GM23338 (cell line): ENCODE data around the gene RSRC1. TPM values are rescaled to one million over a fixed set of nuclear protein-coding genes. Genes with fewer than 3 reads are reported as not detected.

Source experiments
- ATAC-seq: fragments of 200-7000 bp; cut with Tn5 transposase; 3 replicates; pipeline ENCODE4 v1.9.1; 2020
- DNase-seq: peaks from one replicate; pipeline ENCODE4 v3.0.0-alpha.2; 2015; ENCODE audit warnings: low spot score
- H2AFZ ChIP-seq: fragments of 200-600 bp; sonication (generic); 2 replicates; pipeline ENCODE4 v1.8.0; 2016; ENCODE audit warnings: antibody characterized with exemption, mild to moderate bottlenecking, moderate library complexity
- H3F3A ChIP-seq: fragments of 200-600 bp; sonication (generic); replicated peaks from 2 replicates; pipeline ENCODE4 v1.8.0; 2017; ENCODE audit warnings: antibody characterized with exemption, mixed run types, low read depth
- H3K27ac ChIP-seq: fragments of 200-600 bp; sonication (generic); 2 replicates; pipeline ENCODE4 v1.6.1; 2016; ENCODE audit warnings: low read depth
- H3K27me3 ChIP-seq: fragments of 200-600 bp; sonication (generic); 2 replicates; pipeline ENCODE4 v1.8.0; 2016; ENCODE audit warnings: mild to moderate bottlenecking, mixed run types, moderate library complexity; ENCODE audit not compliant: insufficient read depth
- H3K36me3 ChIP-seq: fragments of 200-600 bp; sonication (generic); 2 replicates; pipeline ENCODE4 v1.8.0; 2016; ENCODE audit warnings: mild to moderate bottlenecking; ENCODE audit not compliant: insufficient read depth
- H3K4me1 ChIP-seq: fragments of 200-600 bp; sonication (generic); 2 replicates; pipeline ENCODE4 v1.8.0; 2016; ENCODE audit warnings: mild to moderate bottlenecking, moderate library complexity; ENCODE audit not compliant: insufficient read depth
- H3K4me2 ChIP-seq: fragments of 200-600 bp; sonication (generic); 2 replicates; pipeline ENCODE4 v1.7.1; 2017; ENCODE audit warnings: mixed run types
- H3K4me3 ChIP-seq: fragments of 200-600 bp; sonication (generic); 2 replicates; pipeline ENCODE4 v1.6.1; 2016; ENCODE audit warnings: mixed run types
- H3K79me2 ChIP-seq: fragments of 200-600 bp; sonication (generic); replicated peaks from 2 replicates; pipeline ENCODE4 v1.8.0; 2017; ENCODE audit warnings: mild to moderate bottlenecking; ENCODE audit not compliant: insufficient read depth
- H3K9me2 ChIP-seq: fragments of 200-600 bp; sonication (generic); 2 replicates; pipeline ENCODE4 v1.8.0; 2017; ENCODE audit not compliant: insufficient read depth
- H4K20me1 ChIP-seq: fragments of 200-600 bp; sonication (generic); replicated peaks from 2 replicates; pipeline ENCODE4 v1.8.0; 2017; ENCODE audit warnings: mild to moderate bottlenecking; ENCODE audit not compliant: insufficient read depth
- H3K27ac Mint-ChIP-seq: 2 replicates; pipeline ENCODE4 v1.8.0; 2020; ENCODE audit warnings: inconsistent platforms, mild to moderate bottlenecking, moderate library complexity, mixed read lengths
- H3K27me3 Mint-ChIP-seq: 3 replicates; pipeline ENCODE4 v1.8.0; 2022; ENCODE audit warnings: low read depth, mild to moderate bottlenecking, moderate library complexity, mixed read lengths, inconsistent platforms; ENCODE audit not compliant: insufficient read depth, poor library complexity
- H3K36me3 Mint-ChIP-seq: 3 replicates; pipeline ENCODE4 v1.8.0; 2021; ENCODE audit warnings: low read depth, mild to moderate bottlenecking, inconsistent platforms, moderate library complexity, mixed read lengths
- H3K4me1 Mint-ChIP-seq: 3 replicates; pipeline ENCODE4 v1.8.0; 2020; ENCODE audit warnings: mild to moderate bottlenecking, inconsistent platforms, mixed read lengths
- H3K4me3 Mint-ChIP-seq: 3 replicates; pipeline ENCODE4 v1.8.0; 2021; ENCODE audit warnings: moderate library complexity, mild to moderate bottlenecking, inconsistent platforms, mixed read lengths
- H3K9me3 Mint-ChIP-seq: 3 replicates; pipeline ENCODE4 v1.8.0; 2020; ENCODE audit warnings: moderate library complexity, mild to moderate bottlenecking, inconsistent platforms, mixed read lengths
- CREB1 ChIP-seq: fragments of 250-450 bp; sonication (Bioruptor Pico); IDR thresholded peaks from 2 replicates; pipeline ENCODE4 v1.5.0; 2020; ENCODE audit warnings: low read depth, mild to moderate bottlenecking, moderate library complexity
- CTCF ChIP-seq, 2 experiments: fragments of 200-600 bp in 1 of 2; sonication (generic) in 1 of 2; conservative IDR thresholded peaks; 2 replicates each; pipeline versions ENCODE4 v1.5.1 to v1.6.1; 2016 to 2017; ENCODE audit warnings: antibody characterized with exemption in 2 of 2, low read depth in 2 of 2, mild to moderate bottlenecking in 2 of 2, moderate library complexity in 1 of 2
- ETS1 ChIP-seq: IDR thresholded peaks from 2 replicates; pipeline ENCODE4 v1.6.1; 2016; ENCODE audit warnings: antibody characterized with exemption
- EZH2 ChIP-seq: fragments of 200-600 bp; sonication (generic); IDR thresholded peaks from one replicate; pipeline ENCODE4 v1.8.0; 2017; ENCODE audit warnings: antibody characterized with exemption, mild to moderate bottlenecking, low read depth; ENCODE audit not compliant: unreplicated experiment
- EZH2phosphoT487 ChIP-seq: fragments of 200-600 bp; sonication (generic); IDR thresholded peaks from one replicate; pipeline ENCODE4 v1.8.1; 2018; ENCODE audit warnings: antibody characterized with exemption; ENCODE audit not compliant: unreplicated experiment
- JUNB ChIP-seq: IDR thresholded peaks from one replicate; pipeline ENCODE4 v1.6.1; 2016; ENCODE audit warnings: antibody characterized with exemption; ENCODE audit not compliant: unreplicated experiment
- NANOG ChIP-seq: IDR thresholded peaks from 2 replicates; pipeline ENCODE4 v1.6.1; 2016; ENCODE audit warnings: antibody characterized with exemption, borderline replicate concordance
- POLR2AphosphoS5 ChIP-seq: IDR thresholded peaks from 2 replicates; pipeline ENCODE4 v1.6.1; 2016; ENCODE audit warnings: antibody characterized with exemption, low read depth
- REST ChIP-seq: IDR thresholded peaks from one replicate; pipeline ENCODE4 v1.6.1; 2018; ENCODE audit warnings: antibody characterized with exemption; ENCODE audit not compliant: unreplicated experiment
- STAT1 ChIP-seq: IDR thresholded peaks from one replicate; pipeline ENCODE4 v1.6.1; 2016; ENCODE audit warnings: antibody characterized with exemption; ENCODE audit not compliant: unreplicated experiment
- ZNF114 ChIP-seq: fragments of 250-450 bp; sonication (Bioruptor Pico); IDR thresholded peaks from 2 replicates; pipeline ENCODE4 v1.5.0; 2020; ENCODE audit warnings: mild to moderate bottlenecking, moderate library complexity
- ZNF331 ChIP-seq: fragments of 250-450 bp; sonication (Bioruptor Pico); IDR thresholded peaks from 2 replicates; pipeline ENCODE4 v1.5.0; 2020; ENCODE audit warnings: low read depth, mild to moderate bottlenecking, moderate library complexity
- ZNF462 ChIP-seq: fragments of 250-450 bp; sonication (Bioruptor Pico); IDR thresholded peaks from 2 replicates; pipeline ENCODE4 v1.5.0; 2020; ENCODE audit warnings: mild to moderate bottlenecking, moderate library complexity
- polyA plus RNA-seq: library from polyadenylated mRNA; unstranded; fragments of >200 nt; fragmentation: Nextera tagmentation; extraction: Ambion mirVana; gene quantifications from 2 replicates; pipeline ENCODE4 v1.2.1, GENCODE V29; 2016
- total RNA-seq: library from RNA; depleted of rRNA; stranded (reverse); fragments of >200 nt; shearing (Covaris generic); gene quantifications from 2 replicates; pipeline ENCODE4 v1.2.3, GENCODE V29; 2014

The RSRC1 gene
- total and polyA plus RNA-seq, 2 experiments from 2014 or later, result 32.5 to 76.8 TPM

GRCh38 chr3:158505117-158505516 lies 395.2 kb downstream of the RSRC1 start (continued):
- TF ChIP-seq REST (no peak), ZNF114 (CRISPR knock-in tag) (no peak), ZNF331 (no peak), EZH2phosphoT487 (no peak), CREB1 (CRISPR knock-in tag) (no peak), POLR2AphosphoS5 (no peak), NANOG (no peak), EZH2 (no peak), JUNB (no peak), ETS1 (no peak), CTCF (conservative IDR thresholded peaks at IDR 0.05; ENCODE audit: low read depth in 2 of 2) (no peak), STAT1 (no peak)

- Mint-ChIP-seq H3K9me3 (peaks cover 4% of the 10 kb centered on the region; the same call in 1 of the 3 replicates), H3K4me1 (peaks cover 6% of the 10 kb centered on the region; the same call in 1 of the 3 replicates), H3K27ac (no peak overlapping the region), H3K4me3 (no peak overlapping the region), H3K36me3 (no peaks in the 10 kb centered on the region; the same call in 2 of the 3 replicates), H3K27me3 (peaks cover 2% of the 10 kb centered on the region)
- H3K4me1 ChIP-seq, result peaks cover 4% of the 10 kb centered on the region
- no peak overlapping the region for H3K27ac ChIP-seq
- H3K4me3 ChIP-seq, result no peak overlapping the region
- no peak for ATAC-seq
- no peaks in the 10 kb centered on the region for H3F3A ChIP-seq
- H3K9me2 ChIP-seq, result 0 out of 2 replicates have a peak, but pooled peaks cover 2% of the 10 kb centered on the region
- no peak for DNase-seq
- no peaks in the 10 kb centered on the region for H4K20me1 ChIP-seq
- no peak overlapping the region for H3K4me2 ChIP-seq
- no peak overlapping the region for H2AFZ ChIP-seq
- H3K36me3 ChIP-seq, result no peaks in the 10 kb centered on the region
- H3K79me2 ChIP-seq, result no peaks in the 10 kb centered on the region
- no peaks in the 10 kb centered on the region for H3K27me3 ChIP-seq
- TF ChIP-seq ZNF462 (CRISPR knock-in tag), result no peak
- no peak for TF ChIP-seq POLR2AphosphoS5
- no peak for TF ChIP-seq ZNF114 (CRISPR knock-in tag)
- TF ChIP-seq ZNF331, result no peak
- TF ChIP-seq EZH2, result no peak
- no peak for TF ChIP-seq NANOG
Observed at GRCh38 chr3:158506456-158506855, 396.6 kb downstream of the RSRC1 start.
